Measurements from ENCODE around the gene MYT1. TPM values are rescaled to one million over a fixed set of nuclear protein-coding genes. Genes with fewer than 3 reads are reported as not detected.

Gene MYT1
- total and polyA plus RNA-seq, 2 of the 8 experiments (the other 6 are each of a cell fraction or from before 2014, with no cell fraction given) = 0.63 to 2.0 TPM

- H3K23ac ChIP-seq (ENCODE audit: insufficient read length) = no peak overlapping the region
- no peaks in the 10 kb centered on the region for H3K36me3 ChIP-seq (ENCODE audit: control insufficient read depth in 2 of 4, insufficient read depth in 4 of 4, low read length in 3 of 4)
- ChIA-PET POLR2A (ENCODE audit: partially characterized antibody) (no interaction called here), CTCF (ENCODE audit: partially characterized antibody) (interaction anchor here (0.7 to 2.5 kb wide), 7 partner anchors 10 to 618 kb away, joined by 3 to 16 read pairs (median 5); no protein-coding TSS in a partner anchor)
- H4K5ac ChIP-seq (ENCODE audit: insufficient read length, low read depth, low read length) = no peak overlapping the region
- no peak overlapping the region for H3K4me3 ChIP-seq (ENCODE audit: extremely low read depth in 1 of 4, insufficient read depth in 2 of 4, low read depth in 3 of 4, low read length in 4 of 4)
- H4K8ac ChIP-seq (ENCODE audit: extremely low read depth, insufficient read depth, low read length) = no peak overlapping the region
- H3K79me1 ChIP-seq (ENCODE audit: low read depth, low read length) = no peaks in the 10 kb centered on the region
- no peak for TF ChIP-seq CBX5 (IDR thresholded peaks at IDR 0.05; ENCODE audit: low read depth, low read length)
- TF ChIP-seq MAX (IDR thresholded peaks at IDR 0.05) = no peak
- no peak for TF ChIP-seq SIN3A (conservative IDR thresholded peaks at IDR 0.05 in 1 of 2, IDR thresholded peaks at IDR 0.05 in 1 of 2; ENCODE audit: low read depth in 1 of 2, low read length in 2 of 2)
- TF ChIP-seq HDAC2 (IDR thresholded peaks at IDR 0.05; ENCODE audit: borderline replicate concordance in 1 of 2, low read depth in 2 of 2, low read length in 2 of 2) = no peak
- no peak for TF ChIP-seq CBX8 (IDR thresholded peaks at IDR 0.05; ENCODE audit: borderline replicate concordance, low read depth, low read length)
- DNase-seq (ENCODE audit: low read depth in 1 of 2, low spot score in 2 of 2) (no peak), FAIRE-seq (no peak)
- no peak overlapping the region for H2BK20ac ChIP-seq (ENCODE audit: low read length)
- no peak overlapping the region for H3K14ac ChIP-seq (ENCODE audit: insufficient read length)
- H3K9me3 ChIP-seq (ENCODE audit: insufficient read depth in 2 of 2, low read depth in 1 of 2, low read length in 1 of 2) = no peaks in the 10 kb centered on the region
- WGBS, 2 experiments (ENCODE audit: extremely low coverage in 1 of 2, insufficient coverage in 1 of 2, insufficient read length in 1 of 2, insufficient replicate concordance in 2 of 2, low coverage in 1 of 2, low lambda C conversion rate in 2 of 2, missing lambda C conversion rate in 1 of 2) = 93% methylated on average over 20 of the region's 22 CpGs; no CpG with 5 or more reads in 1 of the 2 experiments
- peak overlapping the region; percentile 64 for H2BK120ac ChIP-seq (replicated peaks; ENCODE audit: low read depth, low read length)
- H2BK12ac ChIP-seq (ENCODE audit: low read depth, low read length) = no peak overlapping the region
- H2AFZ ChIP-seq (ENCODE audit: low read length) = no peak overlapping the region
- no peak overlapping the region for H3K4me2 ChIP-seq (ENCODE audit: insufficient read depth in 1 of 2, low read depth in 2 of 2, low read length in 2 of 2)
- 0 out of 7 replicates have a peak, but pooled peaks cover 0 to under 1% (median 0%) of the 10 kb centered on the region in 4 experiments for H3K27me3 ChIP-seq (replicated peaks in 1 of 4; ENCODE audit: control insufficient read depth in 3 of 4, extremely low read depth in 1 of 4, insufficient read depth in 3 of 4, low read length in 3 of 4)
- H4K91ac ChIP-seq (replicated peaks; ENCODE audit: insufficient read length, low read length) = peak overlapping the region; percentile 65
- H3K23me2 ChIP-seq (ENCODE audit: low read depth, low read length) = peaks cover 7% of the 10 kb centered on the region; the same call in 1 of the 2 replicates
- no peak overlapping the region for H3K56ac ChIP-seq (replicated peaks; ENCODE audit: insufficient read length, low read depth, low read length)
- peaks cover 0 to 5% of the 10 kb centered on the region in 2 experiments for H4K20me1 ChIP-seq (replicated peaks in 1 of 2; ENCODE audit: control insufficient read depth in 1 of 2, insufficient read depth in 2 of 2, low read length in 2 of 2)
- no peak overlapping the region for H2BK15ac ChIP-seq (ENCODE audit: low read length)
- no peak overlapping the region for H3K4ac ChIP-seq (replicated peaks; ENCODE audit: insufficient read length, low read depth, low read length)
- peaks cover 0 to 30% (median 17%) of the 10 kb centered on the region in 4 experiments; a peak in 6 of 7 replicates for H3K4me1 ChIP-seq (replicated peaks in 1 of 4; ENCODE audit: control insufficient read depth in 3 of 4, insufficient read depth in 4 of 4, low read length in 3 of 4)
- H3K18ac ChIP-seq (ENCODE audit: extremely low read depth, low read length) = no peak overlapping the region
- no peak overlapping the region for H3K9ac ChIP-seq (replicated peaks in 1 of 4; ENCODE audit: extremely low read depth in 1 of 4, low read depth in 3 of 4, low read length in 3 of 4)
- peak overlapping the region; percentile 71; the same call in 1 of the 2 replicates for H2BK5ac ChIP-seq (ENCODE audit: low read depth, low read length)
- H3K27ac ChIP-seq (ENCODE audit: low read depth, low read length) = no peak overlapping the region
- no peaks in the 10 kb centered on the region for H3K79me2 ChIP-seq (ENCODE audit: control insufficient read depth in 1 of 2, insufficient read depth in 2 of 2, low read length in 2 of 2)
- H2AK5ac ChIP-seq (ENCODE audit: low read depth, low read length) = no peak overlapping the region
These were observed 8.8 kb upstream of the MYT1 start for GRCh38 chr20:64155258-64156135.

Measured in H1 (cell line).